ENCODE measurements around the gene SURF1. TPM values are rescaled to one million over a fixed set of nuclear protein-coding genes. Genes with fewer than 3 reads are reported as not detected.

SURF1 gene
- total and polyA plus RNA-seq, 10 of the 15 experiments (the other 5 are each of a cell fraction or from before 2014, with no cell fraction given), result 17.9 to 46.4 (median 29.6) TPM

DNA sequence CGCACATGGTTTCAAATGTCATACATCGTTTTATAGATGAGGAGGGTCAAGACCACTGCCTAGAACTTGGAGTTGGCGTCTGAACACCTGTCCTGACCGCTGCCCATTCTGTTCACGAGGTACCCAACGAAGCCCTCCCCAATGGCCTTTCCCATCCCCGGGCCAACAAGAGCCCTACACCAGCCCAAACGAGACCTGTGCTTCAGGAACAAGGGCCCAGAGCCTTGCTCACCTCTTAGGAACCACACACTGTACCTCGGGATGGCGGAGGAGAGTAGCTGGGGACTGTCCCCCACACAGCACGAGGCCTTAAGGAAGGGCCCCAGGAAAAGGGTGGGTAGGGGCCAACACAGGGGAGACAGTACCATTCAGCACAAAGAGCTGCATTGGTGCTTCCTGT is 23.3 kb downstream of the SURF1 start:
- H3K9me3 ChIP-seq (replicated peaks; ENCODE audit: control insufficient read depth, insufficient read depth, low read length), result no peaks in the 10 kb centered on the region
- no peaks in the 10 kb centered on the region; the same call in 1 of the 2 replicates for H3K4me1 ChIP-seq (ENCODE audit: control insufficient read depth, insufficient read depth, low read length)
- TF ChIP-seq POLR2AphosphoS5 (IDR thresholded peaks at IDR 0.05; ENCODE audit: low read length) (peak; percentile 2; the same call in 1 of the 2 replicates), IKZF1 (conservative IDR thresholded peaks at IDR 0.05) (no peak)
- POLR2A ChIA-PET, result no interaction called here
- H3K9ac ChIP-seq (ENCODE audit: control insufficient read depth, insufficient read depth, low read length), result no peak overlapping the region
- BruUV-seq (replicated peaks), result no TSS peak
- H3K4me2 ChIP-seq (ENCODE audit: control insufficient read depth, insufficient read depth), result no peak overlapping the region
- DNase-seq (ENCODE audit: low read depth, low spot score), result no peak
- RAD21 ChIA-PET (ENCODE audit: unreplicated experiment), result no interaction called here
- FAIRE-seq, result no peak
- no peak overlapping the region for H3K27ac ChIP-seq (ENCODE audit: control insufficient read depth, insufficient read depth)
- intact Hi-C loops (cut with micrococcal nuclease; ENCODE audit: unreplicated experiment), result no loop called here
- in situ Hi-C loops (cut with MboI), result no loop called here
- no peak overlapping the region for H2AFZ ChIP-seq (ENCODE audit: control insufficient read depth, low read depth, low read length)
- H3K79me2 ChIP-seq (ENCODE audit: control insufficient read depth, insufficient read depth, low read length), result peaks cover 30% of the 10 kb centered on the region
- CTCF ChIA-PET, result no interaction called here
- no peaks in the 10 kb centered on the region for H3K27me3 ChIP-seq (replicated peaks in 1 of 2; ENCODE audit: control insufficient read depth in 2 of 2, insufficient read depth in 2 of 2, low read length in 1 of 2)
- ATAC-seq, result no peak
- SMC1A ChIA-PET (ENCODE audit: uncharacterized antibody, unreplicated experiment), result no interaction called here
- peaks cover 14 to 24% of the 10 kb centered on the region in 2 experiments; a peak in 3 of 4 replicates for H3K36me3 ChIP-seq (ENCODE audit: control insufficient read depth in 2 of 2, insufficient read depth in 2 of 2, low read length in 1 of 2)
- no peak overlapping the region for H3K4me3 ChIP-seq
- WGBS (ENCODE audit: insufficient coverage, insufficient replicate concordance, low lambda C conversion rate, missing lambda C conversion rate), result over 99% methylated on average over 11 of the region's 11 CpGs
- H4K20me1 ChIP-seq (ENCODE audit: control insufficient read depth, insufficient read depth), result no peaks in the 10 kb centered on the region

DNA sequence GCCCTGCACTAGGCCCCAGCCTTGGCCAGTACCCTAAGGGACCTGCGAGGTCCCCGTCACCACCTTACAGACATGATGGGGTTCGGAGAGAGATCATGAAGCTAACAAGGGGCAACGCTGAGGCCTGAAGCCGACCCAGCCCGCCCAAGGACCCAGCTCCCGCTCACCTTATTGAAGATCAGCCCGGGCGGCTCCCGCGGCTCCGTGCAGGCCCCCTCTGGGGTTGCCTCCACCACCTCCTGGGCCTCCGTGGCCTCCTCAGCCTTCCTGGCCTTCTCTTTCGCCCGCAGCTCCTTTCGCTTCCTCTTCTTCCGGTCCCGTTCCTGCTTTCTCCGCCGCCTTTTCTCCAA is 23.9 kb downstream of the SURF1 start:
- no TSS peak for BruUV-seq (replicated peaks)
- 89% methylated on average over 20 of the region's 20 CpGs for WGBS (ENCODE audit: insufficient coverage, insufficient replicate concordance, low lambda C conversion rate, missing lambda C conversion rate)
- Histone ChIP-seq H3K27ac (ENCODE audit: control insufficient read depth, insufficient read depth) (no peak overlapping the region), H3K4me2 (ENCODE audit: control insufficient read depth, insufficient read depth) (no peak overlapping the region), H3K79me2 (ENCODE audit: control insufficient read depth, insufficient read depth, low read length) (peaks cover 30% of the 10 kb centered on the region), H3K9me3 (replicated peaks; ENCODE audit: control insufficient read depth, insufficient read depth, low read length) (no peaks in the 10 kb centered on the region), H2AFZ (ENCODE audit: control insufficient read depth, low read depth, low read length) (no peak overlapping the region), H3K36me3 (ENCODE audit: control insufficient read depth in 2 of 2, insufficient read depth in 2 of 2, low read length in 1 of 2) (peaks cover 14 to 24% of the 10 kb centered on the region in 2 experiments; a peak in 3 of 4 replicates), H3K4me1 (ENCODE audit: control insufficient read depth, insufficient read depth, low read length) (no peaks in the 10 kb centered on the region; the same call in 1 of the 2 replicates), H3K4me3 (no peak overlapping the region), H3K27me3 (replicated peaks in 1 of 2; ENCODE audit: control insufficient read depth in 2 of 2, insufficient read depth in 2 of 2, low read length in 1 of 2) (no peaks in the 10 kb centered on the region), H3K9ac (ENCODE audit: control insufficient read depth, insufficient read depth, low read length) (no peak overlapping the region), H4K20me1 (ENCODE audit: control insufficient read depth, insufficient read depth) (no peaks in the 10 kb centered on the region)
- ChIA-PET CTCF (no interaction called here), SMC1A (ENCODE audit: uncharacterized antibody, unreplicated experiment) (no interaction called here), RAD21 (ENCODE audit: unreplicated experiment) (no interaction called here), POLR2A (interaction anchor here (0.7 kb wide), 1 partner anchor 20 kb away, joined by 3 read pairs; no protein-coding TSS in a partner anchor)
- ATAC-seq, result no peak
- DNase-seq (ENCODE audit: low read depth, low spot score), result no peak
- intact Hi-C loops (cut with micrococcal nuclease; ENCODE audit: unreplicated experiment), result no loop called here
- in situ Hi-C loops (cut with MboI), result no loop called here
- FAIRE-seq, result no peak
- TF ChIP-seq SREBF2 (IDR thresholded peaks at IDR 0.05; ENCODE audit: low read length), result no peak
- TF ChIP-seq, protein P1, sequence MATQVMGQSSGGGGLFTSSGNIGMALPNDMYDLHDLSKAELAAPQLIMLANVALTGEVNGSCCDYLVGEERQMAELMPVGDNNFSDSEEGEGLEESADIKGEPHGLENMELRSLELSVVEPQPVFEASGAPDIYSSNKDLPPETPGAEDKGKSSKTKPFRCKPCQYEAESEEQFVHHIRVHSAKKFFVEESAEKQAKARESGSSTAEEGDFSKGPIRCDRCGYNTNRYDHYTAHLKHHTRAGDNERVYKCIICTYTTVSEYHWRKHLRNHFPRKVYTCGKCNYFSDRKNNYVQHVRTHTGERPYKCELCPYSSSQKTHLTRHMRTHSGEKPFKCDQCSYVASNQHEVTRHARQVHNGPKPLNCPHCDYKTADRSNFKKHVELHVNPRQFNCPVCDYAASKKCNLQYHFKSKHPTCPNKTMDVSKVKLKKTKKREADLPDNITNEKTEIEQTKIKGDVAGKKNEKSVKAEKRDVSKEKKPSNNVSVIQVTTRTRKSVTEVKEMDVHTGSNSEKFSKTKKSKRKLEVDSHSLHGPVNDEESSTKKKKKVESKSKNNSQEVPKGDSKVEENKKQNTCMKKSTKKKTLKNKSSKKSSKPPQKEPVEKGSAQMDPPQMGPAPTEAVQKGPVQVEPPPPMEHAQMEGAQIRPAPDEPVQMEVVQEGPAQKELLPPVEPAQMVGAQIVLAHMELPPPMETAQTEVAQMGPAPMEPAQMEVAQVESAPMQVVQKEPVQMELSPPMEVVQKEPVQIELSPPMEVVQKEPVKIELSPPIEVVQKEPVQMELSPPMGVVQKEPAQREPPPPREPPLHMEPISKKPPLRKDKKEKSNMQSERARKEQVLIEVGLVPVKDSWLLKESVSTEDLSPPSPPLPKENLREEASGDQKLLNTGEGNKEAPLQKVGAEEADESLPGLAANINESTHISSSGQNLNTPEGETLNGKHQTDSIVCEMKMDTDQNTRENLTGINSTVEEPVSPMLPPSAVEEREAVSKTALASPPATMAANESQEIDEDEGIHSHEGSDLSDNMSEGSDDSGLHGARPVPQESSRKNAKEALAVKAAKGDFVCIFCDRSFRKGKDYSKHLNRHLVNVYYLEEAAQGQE (IDR thresholded peaks at IDR 0.05; ENCODE audit: low read depth, low read length), result no peak
- TF ChIP-seq BHLHE40 (IDR thresholded peaks at IDR 0.05; ENCODE audit: borderline replicate concordance in 1 of 2, low read depth in 2 of 2, low read length in 1 of 2), result no peak
- TF ChIP-seq, protein P2, sequence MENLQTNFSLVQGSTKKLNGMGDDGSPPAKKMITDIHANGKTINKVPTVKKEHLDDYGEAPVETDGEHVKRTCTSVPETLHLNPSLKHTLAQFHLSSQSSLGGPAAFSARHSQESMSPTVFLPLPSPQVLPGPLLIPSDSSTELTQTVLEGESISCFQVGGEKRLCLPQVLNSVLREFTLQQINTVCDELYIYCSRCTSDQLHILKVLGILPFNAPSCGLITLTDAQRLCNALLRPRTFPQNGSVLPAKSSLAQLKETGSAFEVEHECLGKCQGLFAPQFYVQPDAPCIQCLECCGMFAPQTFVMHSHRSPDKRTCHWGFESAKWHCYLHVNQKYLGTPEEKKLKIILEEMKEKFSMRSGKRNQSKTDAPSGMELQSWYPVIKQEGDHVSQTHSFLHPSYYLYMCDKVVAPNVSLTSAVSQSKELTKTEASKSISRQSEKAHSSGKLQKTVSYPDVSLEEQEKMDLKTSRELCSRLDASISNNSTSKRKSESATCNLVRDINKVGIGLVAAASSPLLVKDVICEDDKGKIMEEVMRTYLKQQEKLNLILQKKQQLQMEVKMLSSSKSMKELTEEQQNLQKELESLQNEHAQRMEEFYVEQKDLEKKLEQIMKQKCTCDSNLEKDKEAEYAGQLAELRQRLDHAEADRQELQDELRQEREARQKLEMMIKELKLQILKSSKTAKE (IDR thresholded peaks at IDR 0.05; ENCODE audit: low read depth, poor library complexity, severe bottlenecking), result no peak
- TF ChIP-seq MXI1 (IDR thresholded peaks at IDR 0.05; ENCODE audit: low read depth, low read length), result no peak
- no peak for TF ChIP-seq NFYA (IDR thresholded peaks at IDR 0.05; ENCODE audit: borderline replicate concordance, low read depth, low read length)
- TF ChIP-seq STAT3 (IDR thresholded peaks at IDR 0.05; ENCODE audit: low read depth, low read length), result no peak
- no peak for TF ChIP-seq NR2F1 (conservative IDR thresholded peaks at IDR 0.05)
- TF ChIP-seq, protein P3, sequence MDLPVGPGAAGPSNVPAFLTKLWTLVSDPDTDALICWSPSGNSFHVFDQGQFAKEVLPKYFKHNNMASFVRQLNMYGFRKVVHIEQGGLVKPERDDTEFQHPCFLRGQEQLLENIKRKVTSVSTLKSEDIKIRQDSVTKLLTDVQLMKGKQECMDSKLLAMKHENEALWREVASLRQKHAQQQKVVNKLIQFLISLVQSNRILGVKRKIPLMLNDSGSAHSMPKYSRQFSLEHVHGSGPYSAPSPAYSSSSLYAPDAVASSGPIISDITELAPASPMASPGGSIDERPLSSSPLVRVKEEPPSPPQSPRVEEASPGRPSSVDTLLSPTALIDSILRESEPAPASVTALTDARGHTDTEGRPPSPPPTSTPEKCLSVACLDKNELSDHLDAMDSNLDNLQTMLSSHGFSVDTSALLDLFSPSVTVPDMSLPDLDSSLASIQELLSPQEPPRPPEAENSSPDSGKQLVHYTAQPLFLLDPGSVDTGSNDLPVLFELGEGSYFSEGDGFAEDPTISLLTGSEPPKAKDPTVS (IDR thresholded peaks at IDR 0.05; ENCODE audit: low read depth, low read length), result no peak
